Stomach (tissue), 9 donors: ENCODE results near the gene PPIF. TPM values are rescaled to one million over a fixed set of nuclear protein-coding genes. Genes with fewer than 3 reads are reported as not detected.
A peak's percentile ranks its signal among the peaks of the same experiment; 100 is the strongest.

Experiments used
- DNase-seq, 2 donors: peaks; one replicate each; pipeline versions ENCODE4 v3.0.0 to v3.0.0-alpha.2; 2013 to 2019
- H3K27ac ChIP-seq, 5 donors: fragments of 200-600 bp in 4 of 5; sonication (generic) in 4 of 5; one replicate each; pipeline ENCODE4 v1.5.1; 2013 to 2019; ENCODE audit warnings: mild to moderate bottlenecking in 1 of 5, moderate library complexity in 1 of 5
- H3K27me3 ChIP-seq, 3 donors: fragments of 200-600 bp; sonication (generic); one replicate each; pipeline ENCODE4 v1.5.1; 2017 to 2019; ENCODE audit warnings: mixed run types in 1 of 3
- H3K36me3 ChIP-seq, 4 donors: fragments of 200-600 bp; sonication (generic); 1 replicate in 3 of 4; 2 replicates in 1 of 4; pipeline ENCODE4 v1.5.1; 2016 to 2019
- H3K4me1 ChIP-seq, 4 donors: fragments of 200-600 bp; sonication (generic); one replicate each; pipeline ENCODE4 v1.5.1; 2016 to 2019
- H3K4me3 ChIP-seq, 4 donors: fragments of 200-600 bp; sonication (generic) in 3 of 4; one replicate each; pipeline ENCODE4 v1.5.1; 2016 to 2019; ENCODE audit warnings: mild to moderate bottlenecking in 1 of 4
- H3K9me3 ChIP-seq, 4 donors: fragments of 200-600 bp; sonication (generic); one replicate each; pipeline ENCODE4 v1.5.1; 2016 to 2019
- CTCF ChIP-seq, 7 experiments: fragments of 450-650 bp in 4 of 7; fragments of 200-600 bp in 3 of 7; sonication (generic) in 3 of 7; IDR thresholded peaks; one replicate each; pipeline ENCODE4 v1.5.1; 2016 to 2019; ENCODE audit warnings: antibody characterized with exemption in 7 of 7, control low read depth in 2 of 7, mild to moderate bottlenecking in 1 of 7
- EP300 ChIP-seq: sonication (generic); formaldehyde crosslinking; IDR thresholded peaks from one replicate; pipeline ENCODE4 v1.6.1; 2017; ENCODE audit warnings: antibody characterized with exemption
- POLR2A ChIP-seq, 4 donors: fragments of 450-650 bp; IDR thresholded peaks; one replicate each; pipeline ENCODE4 v1.6.1; 2016; ENCODE audit warnings: antibody characterized with exemption in 4 of 4, control low read depth in 2 of 4, mild to moderate bottlenecking in 1 of 4, moderate library complexity in 1 of 4
- POLR2AphosphoS5 ChIP-seq, 3 donors: sonication (generic); formaldehyde crosslinking; IDR thresholded peaks; one replicate each; pipeline ENCODE4 v1.6.1; 2016; ENCODE audit warnings: antibody characterized with exemption in 3 of 3
- WGBS, 5 donors: extraction: QIAGEN DNeasy Blood & Tissue Kit in 3 of 5; methylation state at CpG; one replicate each; pipeline versions ENCODE4 v1.1.5 to v1.1.7; 2013 to 2018; 5-methylcytosine and 5-hydroxymethylcytosine counted together
- intact Hi-C: fragments of 100-400 bp; cut with DNase I; formaldehyde crosslinking; loops from one replicate; pipeline ENCODE4 v1.15.1; 2023; ENCODE audit warnings: low total_unique reads
- polyA plus RNA-seq, 3 donors: library from polyadenylated mRNA; stranded (reverse); fragments of 200-250 nt; gene quantifications; one replicate each; pipeline ENCODE4 v1.2.3, GENCODE V29; 2013
- total RNA-seq, 5 donors: library from RNA; depleted of rRNA; stranded (reverse); fragments of >200 nt; gene quantifications; one replicate each; pipeline versions ENCODE4 v1.1.0 to v1.2.3, GENCODE V29; 2014 to 2016
- donor health status: healthy with polysubstance abuse.
- donor health status: Bipolar disorder and iron deficiency.
- donor health status: healthy.

PPIF gene
- total and polyA plus RNA-seq, 8 donors = 6.4 to 177 (median 50.8) TPM

- H3K36me3 ChIP-seq = peaks cover 55 to 76% (median 71%) of the 10 kb centered on the region in 4 donors
- no peaks in the 10 kb centered on the region for H3K9me3 ChIP-seq
- TF ChIP-seq CTCF (IDR thresholded peaks at IDR 0.05) (no peak), POLR2AphosphoS5 (IDR thresholded peaks at IDR 0.05) (no peak), POLR2A (IDR thresholded peaks at IDR 0.05) (no peak), EP300 (no peak)
- H3K4me3 ChIP-seq = no peak overlapping the region
- peaks cover 31 to 74% (median 37%) of the 10 kb centered on the region in 4 donors for H3K4me1 ChIP-seq
- no peak overlapping the region for H3K27ac ChIP-seq
- no peak for DNase-seq
- intact Hi-C loops = no loop called here
- no peaks in the 10 kb centered on the region for H3K27me3 ChIP-seq
- WGBS, 5 donors = 92 to 98% (median 94%) methylated on average over 13 of the region's 13 CpGs
These were observed 4.1 kb downstream of the PPIF start for GRCh38 chr10:79351332-79351731.

GRCh38 chr10:79352035-79352877, 5.0 kb downstream of the PPIF start:
- Histone ChIP-seq H3K4me3 (no peak overlapping the region), H3K36me3 (peaks cover 55 to 84% (median 72%) of the 10 kb centered on the region in 4 donors), H3K9me3 (no peaks in the 10 kb centered on the region), H3K27me3 (no peaks in the 10 kb centered on the region), H3K27ac (no peak overlapping the region), H3K4me1 (peaks cover 24 to 65% (median 29%) of the 10 kb centered on the region in 4 donors)
- no peak for DNase-seq
- intact Hi-C loops = no loop called here
- TF ChIP-seq POLR2A (IDR thresholded peaks at IDR 0.05) (no peak), CTCF (IDR thresholded peaks at IDR 0.05) (no peak), POLR2AphosphoS5 (IDR thresholded peaks at IDR 0.05) (no peak), EP300 (no peak)
- 90 to 96% (median 94%) methylated on average over 11 of the region's 11 CpGs for WGBS, 5 donors

- no peaks in the 10 kb centered on the region for H3K9me3 ChIP-seq
- H3K4me3 ChIP-seq = no peak overlapping the region
- H3K27ac ChIP-seq = peak overlapping the region in 1 of 5 donors; percentile 19
- no peak for DNase-seq
- WGBS, 5 donors = 84 to 95% (median 89%) methylated on average over 8 of the region's 8 CpGs
- TF ChIP-seq POLR2AphosphoS5 (IDR thresholded peaks at IDR 0.05) = no peak
- no peak for TF ChIP-seq CTCF (IDR thresholded peaks at IDR 0.05)
- TF ChIP-seq POLR2A (IDR thresholded peaks at IDR 0.05) = no peak
- TF ChIP-seq EP300 = no peak
- intact Hi-C loops = no loop called here
- peaks cover 55 to 88% (median 74%) of the 10 kb centered on the region in 4 donors for H3K36me3 ChIP-seq
- peaks cover 19 to 63% (median 24%) of the 10 kb centered on the region in 4 donors for H3K4me1 ChIP-seq
- H3K27me3 ChIP-seq = no peaks in the 10 kb centered on the region
These were observed 5.7 kb downstream of the PPIF start for GRCh38 chr10:79353000-79353406.

GRCh38 chr10:79353726-79354125, 6.5 kb downstream of the PPIF start:
- H3K27me3 ChIP-seq = no peaks in the 10 kb centered on the region
- no peak for TF ChIP-seq POLR2AphosphoS5 (IDR thresholded peaks at IDR 0.05)
- TF ChIP-seq EP300 = no peak
- TF ChIP-seq POLR2A (IDR thresholded peaks at IDR 0.05) = no peak
- H3K9me3 ChIP-seq = no peaks in the 10 kb centered on the region
- intact Hi-C loops = no loop called here
- H3K27ac ChIP-seq = no peak overlapping the region
- H3K4me3 ChIP-seq = no peak overlapping the region
- DNase-seq = no peak
- 90 to 94% (median 92%) methylated on average over 7 to 11 of the region's 11 CpGs for WGBS, 5 donors
- H3K36me3 ChIP-seq = peaks cover 55 to 88% (median 74%) of the 10 kb centered on the region in 4 donors
- H3K4me1 ChIP-seq = peaks cover 12 to 56% (median 19%) of the 10 kb centered on the region in 4 donors
